ENCODE data around the gene IFT27.

Gene IFT27

GRCh38 chr22:36796552-36797175 lies 20.7 kb upstream of the IFT27 start:
- TF ChIP-seq TAF1 (IDR thresholded peaks at IDR 0.05; ENCODE audit: low read depth) = no peak
- no peak for TF ChIP-seq CEBPB (IDR thresholded peaks at IDR 0.05)
- TF ChIP-seq REST (IDR thresholded peaks at IDR 0.05; ENCODE audit: low read depth) = no peak
- no peak for TF ChIP-seq MAX (IDR thresholded peaks at IDR 0.05)
- no peak for TF ChIP-seq TEAD4 (IDR thresholded peaks at IDR 0.05)
- no peak for TF ChIP-seq RAD21 (IDR thresholded peaks at IDR 0.05; ENCODE audit: low read depth)
- TF ChIP-seq FOXM1 (IDR thresholded peaks at IDR 0.05; ENCODE audit: borderline replicate concordance, low read depth) = no peak
- no peak for TF ChIP-seq NFIC (IDR thresholded peaks at IDR 0.05)
- no peak for TF ChIP-seq ZBTB7A (IDR thresholded peaks at IDR 0.05; ENCODE audit: low read depth)
- TF ChIP-seq EGR1 (IDR thresholded peaks at IDR 0.05) = no peak
- no peak for TF ChIP-seq EP300 (IDR thresholded peaks at IDR 0.05; ENCODE audit: borderline replicate concordance)
- TF ChIP-seq CREB1 (IDR thresholded peaks at IDR 0.05; ENCODE audit: low read depth) = no peak
- no peak for TF ChIP-seq TCF12 (IDR thresholded peaks at IDR 0.05; ENCODE audit: low read depth)
- no peak for TF ChIP-seq YY1 (IDR thresholded peaks at IDR 0.05; ENCODE audit: low read depth)
- no peak for TF ChIP-seq USF1 (IDR thresholded peaks at IDR 0.05)

- TF ChIP-seq RAD21 (IDR thresholded peaks at IDR 0.05; ENCODE audit: low read depth) (no peak), TAF1 (IDR thresholded peaks at IDR 0.05; ENCODE audit: low read depth) (no peak), ZBTB7A (IDR thresholded peaks at IDR 0.05; ENCODE audit: low read depth) (no peak), EGR1 (IDR thresholded peaks at IDR 0.05) (no peak), CREB1 (IDR thresholded peaks at IDR 0.05; ENCODE audit: low read depth) (no peak)
These were observed 19.7 kb upstream of the IFT27 start for GRCh38 chr22:36795633-36796032.

GRCh38 chr22:36790648-36791047 lies 14.7 kb upstream of the IFT27 start:
- no peak for TF ChIP-seq REST (IDR thresholded peaks at IDR 0.05; ENCODE audit: low read depth)
- no peak for TF ChIP-seq FOXM1 (IDR thresholded peaks at IDR 0.05; ENCODE audit: borderline replicate concordance, low read depth)
- no peak for TF ChIP-seq EP300 (IDR thresholded peaks at IDR 0.05; ENCODE audit: borderline replicate concordance)
- TF ChIP-seq CREB1 (IDR thresholded peaks at IDR 0.05; ENCODE audit: low read depth) = no peak
- no peak for TF ChIP-seq MAX (IDR thresholded peaks at IDR 0.05)
- no peak for TF ChIP-seq NFIC (IDR thresholded peaks at IDR 0.05)
- TF ChIP-seq CEBPB (IDR thresholded peaks at IDR 0.05) = no peak
- no peak for TF ChIP-seq USF1 (IDR thresholded peaks at IDR 0.05)
- TF ChIP-seq YY1 (IDR thresholded peaks at IDR 0.05; ENCODE audit: low read depth) = no peak
- no peak for TF ChIP-seq TCF12 (IDR thresholded peaks at IDR 0.05; ENCODE audit: low read depth)
- no peak for TF ChIP-seq TAF1 (IDR thresholded peaks at IDR 0.05; ENCODE audit: low read depth)
- no peak for TF ChIP-seq TEAD4 (IDR thresholded peaks at IDR 0.05)
- TF ChIP-seq RAD21 (IDR thresholded peaks at IDR 0.05; ENCODE audit: low read depth) = no peak
- no peak for TF ChIP-seq EGR1 (IDR thresholded peaks at IDR 0.05)
- TF ChIP-seq ZBTB7A (IDR thresholded peaks at IDR 0.05; ENCODE audit: low read depth) = no peak

- no peak for TF ChIP-seq EGR1 (IDR thresholded peaks at IDR 0.05)
- TF ChIP-seq USF1 (IDR thresholded peaks at IDR 0.05) = no peak
- no peak for TF ChIP-seq RAD21 (IDR thresholded peaks at IDR 0.05; ENCODE audit: low read depth)
- TF ChIP-seq FOXM1 (IDR thresholded peaks at IDR 0.05; ENCODE audit: borderline replicate concordance, low read depth) = no peak
- TF ChIP-seq TCF12 (IDR thresholded peaks at IDR 0.05; ENCODE audit: low read depth) = no peak
- TF ChIP-seq NFIC (IDR thresholded peaks at IDR 0.05) = no peak
- no peak for TF ChIP-seq TAF1 (IDR thresholded peaks at IDR 0.05; ENCODE audit: low read depth)
- TF ChIP-seq TEAD4 (IDR thresholded peaks at IDR 0.05) = no peak
- no peak for TF ChIP-seq MAX (IDR thresholded peaks at IDR 0.05)
- no peak for TF ChIP-seq YY1 (IDR thresholded peaks at IDR 0.05; ENCODE audit: low read depth)
These were observed 11.5 kb upstream of the IFT27 start for GRCh38 chr22:36787204-36787988.
